IMR-90 (cell line): ENCODE results near the gene PYGL. TPM values are rescaled to one million over a fixed set of nuclear protein-coding genes. Genes with fewer than 3 reads are reported as not detected.

Experiments
- ATAC-seq: fragments of 200-7000 bp; cut with Tn5 transposase; 2 replicates; pipeline ENCODE4 v1.9.1; 2020; ENCODE audit warnings: low read depth, mild to moderate bottlenecking, moderate library complexity
- BruUV-seq: library from RNA; stranded (reverse); fragments of 400-500 nt; replicated peaks from 2 replicates; lab custom pipeline; 2021; lab: Mats Ljungman, UMichigan
- CTCF ChIA-PET: fragments of 300-600 bp; formaldehyde crosslinking; extraction: SDS; loops from one replicate; lab custom pipeline; 2021; ENCODE audit warnings: antibody characterized with exemption; lab: Yijun Ruan, JAX
- POLR2A ChIA-PET: fragments of 300-600 bp; sonication (Branson Sonifier 250); formaldehyde crosslinking; loops from one replicate; lab custom pipeline; 2022; ENCODE audit warnings: antibody characterized with exemption; ENCODE audit not compliant: unreplicated experiment; lab: Charles Lee
- DNase-seq: peaks from one replicate; pipeline ENCODE4 v3.0.0; 2013
- H2AFZ ChIP-seq: replicated peaks from 2 replicates; pipeline ENCODE3; 2013; ENCODE audit warnings: low read length, mild to moderate bottlenecking; ENCODE audit not compliant: poor library complexity
- H2AK5ac ChIP-seq: 2 replicates; pipeline ENCODE4 v1.6.1; 2013; ENCODE audit warnings: low read depth, low read length, inconsistent platforms
- H2AK9ac ChIP-seq: replicated peaks from 2 replicates; pipeline ENCODE3; 2013; ENCODE audit warnings: mild to moderate bottlenecking, low read depth, low read length, moderate library complexity; ENCODE audit not compliant: poor library complexity
- H2BK120ac ChIP-seq: 2 replicates; pipeline ENCODE4 v1.6.1; 2013; ENCODE audit warnings: low read depth, low read length, inconsistent platforms
- H2BK15ac ChIP-seq: 3 replicates; pipeline ENCODE4 v1.6.1; 2013; ENCODE audit warnings: low read depth, low read length, inconsistent platforms
- H2BK20ac ChIP-seq: 2 replicates; pipeline ENCODE4 v1.6.1; 2013; ENCODE audit warnings: low read depth, mild to moderate bottlenecking, inconsistent platforms, low read length, moderate library complexity
- H2BK5ac ChIP-seq: 2 replicates; pipeline ENCODE4 v1.6.1; 2013; ENCODE audit warnings: mild to moderate bottlenecking, low read depth, low read length, inconsistent platforms; ENCODE audit not compliant: poor library complexity, severe bottlenecking
- H3K14ac ChIP-seq: replicated peaks from 2 replicates; pipeline ENCODE4 v1.6.1; 2013; ENCODE audit warnings: low read depth, low read length, inconsistent platforms
- H3K18ac ChIP-seq: 2 replicates; pipeline ENCODE4 v1.6.1; 2013; ENCODE audit warnings: low read depth, low read length, control low read depth
- H3K23ac ChIP-seq: 2 replicates; pipeline ENCODE4 v1.6.1; 2013; ENCODE audit warnings: low read depth, low read length, inconsistent platforms
- H3K27ac ChIP-seq: 2 replicates; pipeline ENCODE4 v1.5.1; 2013; ENCODE audit warnings: mild to moderate bottlenecking, control low read depth, low read length; ENCODE audit not compliant: insufficient read depth
- H3K27me3 ChIP-seq: 2 replicates; pipeline ENCODE4 v1.6.1; 2013; ENCODE audit warnings: low read length; ENCODE audit not compliant: control insufficient read depth, insufficient read depth
- H3K36me3 ChIP-seq: 2 replicates; pipeline ENCODE4 v1.6.1; 2013; ENCODE audit warnings: low read length, mixed read lengths; ENCODE audit not compliant: control insufficient read depth, insufficient read depth
- H3K4ac ChIP-seq: 2 replicates; pipeline ENCODE4 v1.6.1; 2013; ENCODE audit warnings: low read depth, low read length, inconsistent platforms
- H3K4me1 ChIP-seq: 2 replicates; pipeline ENCODE4 v1.6.1; 2013; ENCODE audit warnings: low read length, mixed read lengths; ENCODE audit not compliant: control insufficient read depth, insufficient read depth
- H3K4me2 ChIP-seq: 2 replicates; pipeline ENCODE4 v1.6.1; 2013; ENCODE audit warnings: low read depth, mild to moderate bottlenecking, control low read depth, low read length, moderate library complexity
- H3K4me3 ChIP-seq: 2 replicates; pipeline ENCODE4 v1.5.1; 2013; ENCODE audit warnings: low read depth, mild to moderate bottlenecking, control low read depth, low read length, moderate library complexity; ENCODE audit not compliant: insufficient read depth
- H3K56ac ChIP-seq: 2 replicates; pipeline ENCODE4 v1.6.1; 2013; ENCODE audit warnings: low read length, inconsistent platforms; ENCODE audit not compliant: insufficient read depth; ENCODE audit errors: extremely low read depth
- H3K79me1 ChIP-seq, 2 experiments: 2 replicates each; pipeline ENCODE4 v1.6.1; 2013; ENCODE audit warnings: low read length in 2 of 2, inconsistent platforms in 1 of 2, low read depth in 1 of 2
- H3K9ac ChIP-seq: 2 replicates; pipeline ENCODE4 v1.6.1; 2013; ENCODE audit warnings: low read depth, low read length, control low read depth
- H3K9me1 ChIP-seq: 2 replicates; pipeline ENCODE4 v1.6.1; 2013; ENCODE audit warnings: low read length, inconsistent platforms; ENCODE audit not compliant: insufficient read depth
- H3K9me3 ChIP-seq: 2 replicates; pipeline ENCODE4 v1.6.1; 2013; ENCODE audit warnings: low read length; ENCODE audit not compliant: control insufficient read depth, insufficient read depth
- H4K20me1 ChIP-seq: 2 replicates; pipeline ENCODE4 v1.6.1; 2013; ENCODE audit warnings: low read length, inconsistent platforms; ENCODE audit not compliant: insufficient read depth
- H4K5ac ChIP-seq: 2 replicates; pipeline ENCODE4 v1.6.1; 2013; ENCODE audit warnings: mild to moderate bottlenecking, low read depth, low read length, control low read depth
- H4K8ac ChIP-seq, 2 experiments: 2 replicates each; pipeline ENCODE4 v1.6.1; 2013; ENCODE audit warnings: low read depth in 2 of 2, low read length in 2 of 2, control low read depth in 1 of 2, inconsistent platforms in 1 of 2
- H4K91ac ChIP-seq: 2 replicates; pipeline ENCODE4 v1.6.1; 2013; ENCODE audit warnings: low read depth, low read length, inconsistent platforms; ENCODE audit not compliant: insufficient read depth
- CEBPB ChIP-seq: IDR thresholded peaks from 2 replicates; pipeline ENCODE4 v1.6.1; 2012; ENCODE audit warnings: low read depth, low read length, improper control_type of control experiment
- MAFK ChIP-seq: IDR thresholded peaks from 2 replicates; pipeline ENCODE4 v1.6.1; 2012; ENCODE audit warnings: low read depth, low read length, improper control_type of control experiment
- RAD21 ChIP-seq: IDR thresholded peaks from 2 replicates; pipeline ENCODE4 v1.6.1; 2012; ENCODE audit warnings: low read length, improper control_type of control experiment
- RFX5 ChIP-seq: IDR thresholded peaks from 2 replicates; pipeline ENCODE4 v1.8.0; 2012; ENCODE audit warnings: low read depth, mild to moderate bottlenecking, low read length, moderate library complexity
- dilution Hi-C: fragments of 300-500 bp; cut with HindIII; formaldehyde crosslinking; loops from one replicate; pipeline ENCODE4 v1.14.3; 2018; ENCODE audit warnings: low sequenced_read_pairs; ENCODE audit not compliant: unreplicated experiment
- in situ Hi-C: fragments of 300-500 bp; cut with MboI; formaldehyde crosslinking; loops from 3 replicates; pipeline ENCODE4 v1.14.3; 2019; ENCODE audit warnings: low sequenced_read_pairs, inconsistent platforms, mixed read lengths
- intact Hi-C: fragments of 100-400 bp; cut with micrococcal nuclease; formaldehyde crosslinking; loops from 2 replicates; pipeline ENCODE4 v1.10.0; 2022
- polyA plus RNA-seq, 3 experiments: library from polyadenylated mRNA; depleted of rRNA; stranded (reverse); fragments of >200 nt; gene quantifications; 2 replicates each; pipeline ENCODE4 v1.2.3, GENCODE V29; 2012; ENCODE audit warnings: low replicate concordance in 1 of 3
- total RNA-seq: library from RNA; depleted of rRNA; stranded (reverse); fragments of >200 nt; gene quantifications from 2 replicates; pipeline ENCODE4 v1.2.3, GENCODE V29; 2012

Gene PYGL
- total and polyA plus RNA-seq, 2 of the 4 experiments (the other 2 are of a cell fraction), result 52.3 to 70.4 TPM

DNA sequence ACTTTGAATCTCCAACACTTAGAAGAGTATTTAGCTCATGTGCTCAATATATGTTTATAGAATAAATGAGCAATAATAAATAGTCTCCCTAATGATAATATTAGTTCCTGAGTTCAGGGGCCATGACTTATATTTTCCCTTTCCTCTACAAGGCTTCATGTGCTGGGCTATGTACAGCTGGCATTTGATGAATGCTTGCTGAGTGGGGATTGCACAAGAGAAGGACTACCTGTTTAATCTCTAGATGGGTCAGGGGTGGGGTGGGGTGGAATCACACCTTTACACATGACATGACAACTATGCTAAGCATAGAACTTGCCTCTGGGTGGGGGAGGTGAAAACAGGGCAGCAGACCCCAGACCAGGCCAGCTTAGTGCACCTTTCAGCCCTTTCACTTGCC is 80.0 kb downstream of the PYGL start:
- Histone ChIP-seq H3K4me3 (no peak overlapping the region), H4K20me1 (no peaks in the 10 kb centered on the region), H4K5ac (no peak overlapping the region), H3K56ac (no peak overlapping the region), H2BK5ac (no peak overlapping the region), H3K4me1 (peaks cover 15% of the 10 kb centered on the region), H3K18ac (no peak overlapping the region), H2BK15ac (0 out of 3 replicates have a peak overlapping the region, but pooled peaks have one; percentile 46), H3K4ac (peak overlapping the region; percentile 54; the same call in 1 of the 2 replicates), H4K91ac (0 out of 2 replicates have a peak overlapping the region, but pooled peaks have one; percentile 2), H3K14ac (0 out of 2 replicates have a peak overlapping the region, but pooled peaks have one; percentile 27), H2AK5ac (peak overlapping the region; percentile 69; the same call in 1 of the 2 replicates), H3K4me2 (no peak overlapping the region), H4K8ac (peak overlapping the region in 1 of 2 experiments; percentile 0; a peak in 1 of 4 replicates), H3K27me3 (no peaks in the 10 kb centered on the region), H3K27ac (no peak overlapping the region), H2AFZ (no peak overlapping the region), H2AK9ac (no peak overlapping the region), H3K23ac (no peak overlapping the region), H3K79me1 (0 out of 4 replicates have a peak, but pooled peaks cover 0 to 2% of the 10 kb centered on the region in 2 experiments), H3K36me3 (no peaks in the 10 kb centered on the region), H3K9ac (no peak overlapping the region), H3K9me3 (no peaks in the 10 kb centered on the region), H3K9me1 (peaks cover 3% of the 10 kb centered on the region; the same call in 1 of the 2 replicates), H2BK120ac (peak overlapping the region; percentile 96), H2BK20ac (peak overlapping the region; percentile 60)
- CTCF ChIA-PET, result no interaction called here
- dilution Hi-C loops (no loop called here), in situ Hi-C loops (loop anchor here (5.0 kb wide), 1 partner anchor 67 kb away; no protein-coding TSS in a partner anchor), intact Hi-C loops (loop anchor here (10.0 kb wide), 1 partner anchor 199 kb away; the partner anchor contains the start of gene SAV1)
- TF ChIP-seq RAD21, result no peak
- TF ChIP-seq CEBPB, result peak; percentile 31; the same call in 1 of the 2 replicates
- no peak for TF ChIP-seq MAFK
- no peak for TF ChIP-seq RFX5
- no peak for DNase-seq
- POLR2A ChIA-PET, result no interaction called here
- BruUV-seq, result no TSS peak
- no peak for ATAC-seq
